Choroid plexus epithelial cell (primary cell): ENCODE measurements around the gene NFKBIE.

Experiments
- DNase-seq: peaks from one replicate; pipeline ENCODE4 v3.0.0-alpha.2; 2010; ENCODE audit warnings: low read depth
- H3K4me3 ChIP-seq: 2 replicates; pipeline ENCODE4 v1.5.1; 2011; ENCODE audit warnings: low read depth, mild to moderate bottlenecking, control low read depth, low read length, moderate library complexity
- CTCF ChIP-seq: conservative IDR thresholded peaks from 2 replicates; pipeline ENCODE4 v1.5.1; 2011; ENCODE audit warnings: low read depth, mild to moderate bottlenecking, control low read depth, inconsistent platforms, low read length, moderate library complexity

Gene NFKBIE

DNA sequence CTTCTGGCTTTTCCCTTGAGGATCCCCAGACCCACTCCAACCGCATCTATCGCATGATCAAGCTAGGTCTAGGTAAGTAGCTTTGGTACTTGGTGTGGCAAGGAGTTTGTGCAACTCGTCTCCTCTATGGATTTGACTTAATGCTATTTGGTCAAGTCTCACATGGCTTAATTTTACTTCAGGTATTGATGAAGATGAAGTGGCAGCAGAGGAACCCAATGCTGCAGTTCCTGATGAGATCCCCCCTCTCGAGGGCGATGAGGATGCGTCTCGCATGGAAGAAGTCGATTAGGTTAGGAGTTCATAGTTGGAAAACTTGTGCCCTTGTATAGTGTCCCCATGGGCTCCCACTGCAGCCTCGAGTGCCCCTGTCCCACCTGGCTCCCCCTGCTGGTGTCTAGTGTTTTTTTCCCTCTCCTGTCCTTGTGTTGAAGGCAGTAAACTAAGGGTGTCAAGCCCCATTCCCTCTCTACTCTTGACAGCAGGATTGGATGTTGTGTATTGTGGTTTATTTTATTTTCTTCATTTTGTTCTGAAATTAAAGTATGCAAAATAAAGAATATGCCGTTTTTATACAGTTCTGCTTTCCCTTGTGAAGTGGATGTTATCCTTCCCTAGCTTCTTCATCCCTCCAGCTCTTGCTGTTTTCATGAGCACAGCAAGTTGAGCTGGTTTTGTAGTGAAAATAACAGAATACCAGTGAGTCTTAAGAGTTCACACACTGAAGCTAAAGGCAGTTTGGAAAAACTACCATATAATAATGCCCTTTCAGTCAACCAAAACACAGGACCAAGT, 11.8 kb downstream of the NFKBIE start:
- TF ChIP-seq CTCF: peak; percentile 66
- DNase-seq: peak; percentile 42
- H3K4me3 ChIP-seq: no peak overlapping the region

GRCh38 chr6:44251576-44252524, 13.5 kb downstream of the NFKBIE start:
- TF ChIP-seq CTCF: no peak
- DNase-seq: no peak
- no peak overlapping the region for H3K4me3 ChIP-seq

DNA sequence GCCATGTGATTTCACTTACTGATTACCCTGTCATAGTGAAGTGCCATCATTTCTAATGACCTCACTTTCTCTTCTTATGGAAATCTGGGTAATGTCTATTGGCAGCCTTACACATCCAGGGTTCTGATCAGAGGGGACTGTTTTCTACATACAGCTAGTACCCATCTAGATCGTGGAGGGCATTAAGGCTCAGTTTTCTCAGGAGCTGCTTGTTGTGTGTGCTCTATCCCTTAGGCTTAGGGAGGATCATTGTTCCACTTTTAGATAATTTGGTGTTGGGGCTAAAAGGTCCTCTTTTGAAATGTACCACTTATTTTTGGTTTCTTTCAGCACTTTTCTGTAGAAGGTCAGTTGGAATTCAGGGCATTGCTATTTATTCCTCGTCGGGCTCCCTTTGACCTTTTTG, 14.6 kb downstream of the NFKBIE start:
- no peak overlapping the region for H3K4me3 ChIP-seq
- DNase-seq: no peak
- no peak for TF ChIP-seq CTCF

GRCh38 chr6:44250067-44250717, 15.2 kb downstream of the NFKBIE start:
- no peak for TF ChIP-seq CTCF
- DNase-seq: no peak
- H3K4me3 ChIP-seq: no peak overlapping the region

GRCh38 chr6:44249082-44249748, 16.1 kb downstream of the NFKBIE start:
- no peak for TF ChIP-seq CTCF
- no peak for DNase-seq
- peak overlapping the region; percentile 76 for H3K4me3 ChIP-seq

DNA sequence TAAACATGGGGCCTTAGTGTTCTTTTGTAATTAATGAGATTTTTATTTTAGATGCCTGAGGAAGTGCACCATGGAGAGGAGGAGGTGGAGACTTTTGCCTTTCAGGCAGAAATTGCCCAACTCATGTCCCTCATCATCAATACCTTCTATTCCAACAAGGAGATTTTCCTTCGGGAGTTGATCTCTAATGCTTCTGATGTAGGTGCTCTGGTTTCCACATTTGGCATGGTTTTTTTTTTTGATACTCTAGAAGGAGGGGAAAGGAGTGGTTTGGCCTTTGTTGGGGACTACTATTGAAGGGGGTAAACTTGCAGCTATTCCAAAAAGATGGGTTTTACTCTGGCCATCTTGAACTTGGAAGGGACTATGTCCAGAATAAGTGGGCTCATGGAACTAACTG, 16.8 kb downstream of the NFKBIE start:
- DNase-seq: no peak
- H3K4me3 ChIP-seq: peak overlapping the region; percentile 76
- TF ChIP-seq CTCF: no peak
